ENCODE measurements around the gene ELMO1.

The ELMO1 gene

GRCh38 chr7:37462138-37462537 is 13.5 kb upstream of the ELMO1 start:
- DNase-seq, result no peak

DNA sequence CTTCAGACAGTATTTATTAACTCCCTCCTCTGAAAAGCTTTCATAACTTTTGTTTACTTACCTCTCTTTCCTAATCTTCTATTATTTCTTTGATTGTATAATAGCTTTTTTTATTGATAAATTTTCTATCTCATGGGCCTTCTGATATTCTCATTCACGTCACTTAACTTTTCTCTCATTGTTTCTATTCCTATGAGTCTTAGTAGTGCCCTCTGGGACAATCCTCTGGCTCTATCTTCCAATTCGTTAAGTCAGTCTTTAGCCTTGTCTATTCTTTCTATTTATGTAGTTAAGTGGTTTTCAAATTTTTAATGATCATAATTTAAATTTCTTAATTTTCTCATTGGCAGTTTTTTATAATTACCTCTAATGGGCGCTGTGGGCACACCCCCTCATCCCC is 6.4 kb upstream of the ELMO1 start:
- no peak for DNase-seq

DNA sequence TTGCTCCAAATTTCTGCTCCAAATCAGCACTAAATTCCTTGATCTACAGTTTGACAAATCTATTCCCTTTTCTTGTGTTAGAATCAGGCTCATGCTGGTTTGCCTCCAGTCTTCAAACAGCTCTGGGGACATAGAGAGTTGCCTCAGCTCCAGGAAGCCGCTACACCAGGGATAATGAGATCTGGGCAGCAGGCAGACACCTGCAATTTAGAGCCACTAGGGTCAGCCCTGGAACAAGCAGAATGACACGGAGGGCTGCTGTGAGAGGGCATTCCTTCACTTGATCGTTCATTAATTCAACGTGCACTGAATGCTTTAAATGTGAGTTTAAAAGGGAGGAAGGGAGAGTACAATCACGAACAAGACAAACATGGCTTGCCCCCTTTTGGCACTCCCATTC is 3.7 kb upstream of the ELMO1 start:
- DNase-seq, result no peak

GRCh38 chr7:37450035-37450434 is 1.4 kb upstream of the ELMO1 start:
- no peak for DNase-seq

DNA sequence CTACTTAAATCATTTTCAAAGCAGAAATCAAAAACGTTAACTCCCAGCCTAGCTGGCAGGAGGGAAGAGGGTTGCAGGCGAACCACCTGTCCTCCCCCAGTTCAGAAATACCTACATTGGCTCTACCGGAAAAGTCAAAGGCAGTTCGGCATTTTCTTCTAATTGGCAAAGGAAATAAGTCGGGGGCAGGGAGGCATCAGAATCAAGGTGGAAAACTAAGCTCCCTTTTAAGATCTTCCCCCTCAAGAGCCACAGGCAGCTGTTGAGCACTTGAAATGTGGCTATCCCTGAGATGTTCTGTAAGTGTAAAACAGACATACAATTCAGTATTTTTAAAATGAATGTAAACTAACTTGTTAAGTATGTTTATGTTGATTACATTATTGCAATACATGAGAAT is 957 bp upstream of the ELMO1 start:
- no peak for DNase-seq

DNA sequence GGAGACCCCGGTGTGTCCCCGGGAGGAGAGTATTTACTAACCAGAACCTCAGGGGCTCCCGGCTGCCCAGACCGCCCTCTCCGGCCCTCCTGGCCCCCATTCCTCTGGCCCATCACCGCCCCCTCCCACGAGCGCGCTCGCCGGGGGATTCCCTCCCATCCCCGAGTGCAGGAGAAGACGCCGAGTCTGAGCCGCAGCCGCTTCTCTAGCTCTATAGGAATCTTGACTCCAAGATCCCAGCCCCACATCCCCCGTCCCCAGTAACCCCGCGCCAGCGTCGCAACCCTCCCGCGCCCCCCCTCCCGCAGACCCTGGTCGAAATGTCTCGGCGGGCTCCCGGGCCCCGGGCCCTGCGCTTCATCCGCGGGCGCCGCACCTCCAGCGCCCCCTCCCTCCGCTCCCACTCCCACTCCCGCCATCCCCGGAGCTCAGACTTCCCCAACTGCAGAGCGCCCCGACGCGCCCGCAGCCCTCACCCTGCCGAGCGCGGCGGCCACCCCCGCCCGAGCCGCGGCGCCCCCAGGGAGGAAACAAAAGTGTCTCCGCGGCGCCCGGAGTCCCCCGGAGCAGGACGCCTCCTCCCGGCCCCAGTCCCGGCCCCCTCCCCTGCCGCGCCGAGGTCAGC is 541 bp downstream of the ELMO1 start:
- DNase-seq, result no peak

DNA sequence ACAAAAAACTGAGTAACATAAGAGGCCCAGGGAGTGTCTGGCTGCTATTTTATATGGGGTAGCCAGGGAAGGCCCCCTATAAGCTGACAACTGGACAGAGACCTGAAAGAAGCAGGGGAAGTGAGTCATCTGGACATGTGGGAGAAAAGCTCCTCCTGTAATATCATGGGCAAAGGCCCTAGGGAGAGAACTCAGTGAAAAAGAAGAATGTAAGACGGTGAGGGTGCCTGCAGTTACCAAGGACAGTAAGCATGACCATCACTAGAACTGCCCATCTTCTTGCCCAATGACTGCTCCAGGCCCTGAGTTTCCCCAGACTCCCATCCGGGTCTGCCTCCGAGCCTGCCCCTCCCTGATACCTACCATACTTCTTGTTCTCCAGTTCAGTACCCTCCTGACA is 2.3 kb downstream of the ELMO1 start:
- DNase-seq, result no peak

- DNase-seq, result no peak
These were observed 2.9 kb downstream of the ELMO1 start for GRCh38 chr7:37445790-37446189.

- DNase-seq, result no peak
These were observed 3.5 kb downstream of the ELMO1 start for GRCh38 chr7:37445064-37445723.

DNA sequence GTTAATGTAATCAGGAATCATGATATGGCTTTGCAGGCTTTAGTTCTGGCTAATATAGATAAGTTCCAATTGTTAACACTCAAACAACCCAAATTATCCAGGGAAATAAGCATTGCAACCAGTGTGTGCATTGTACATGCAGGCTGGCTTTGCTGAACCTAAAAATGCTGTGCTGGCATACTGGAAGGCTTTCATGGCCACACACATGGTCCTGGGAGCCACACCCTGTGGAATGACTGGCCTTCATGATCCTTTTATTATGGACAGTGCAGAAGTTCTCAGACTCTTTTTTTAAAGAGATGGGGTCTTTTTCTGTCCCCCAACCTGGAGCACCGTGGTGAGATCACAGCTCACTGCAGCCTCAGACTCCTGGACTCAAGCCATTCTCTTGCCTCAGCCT is 5.0 kb downstream of the ELMO1 start:
- no peak for DNase-seq

DNA sequence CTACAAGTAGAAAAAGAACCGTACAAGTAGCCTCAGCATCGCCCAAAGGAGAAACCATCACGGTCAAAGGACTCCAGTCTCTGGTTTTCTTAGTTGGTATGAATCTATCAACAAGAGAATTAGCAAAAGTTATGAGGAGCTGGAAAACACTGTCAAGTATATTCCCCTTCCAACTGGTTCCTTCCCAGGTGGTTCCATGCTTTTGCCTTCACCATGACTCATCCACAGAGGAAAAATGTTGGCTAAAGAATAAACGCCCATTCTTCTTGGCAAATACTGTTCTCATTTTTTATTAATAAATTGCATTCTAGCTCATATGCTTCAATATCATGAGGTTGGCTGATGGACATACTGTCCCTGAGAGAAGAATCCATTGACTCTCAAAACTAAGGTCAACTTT is 6.4 kb downstream of the ELMO1 start:
- DNase-seq, result no peak

GRCh38 chr7:37441816-37442215 is 6.8 kb downstream of the ELMO1 start:
- DNase-seq, result no peak

DNA sequence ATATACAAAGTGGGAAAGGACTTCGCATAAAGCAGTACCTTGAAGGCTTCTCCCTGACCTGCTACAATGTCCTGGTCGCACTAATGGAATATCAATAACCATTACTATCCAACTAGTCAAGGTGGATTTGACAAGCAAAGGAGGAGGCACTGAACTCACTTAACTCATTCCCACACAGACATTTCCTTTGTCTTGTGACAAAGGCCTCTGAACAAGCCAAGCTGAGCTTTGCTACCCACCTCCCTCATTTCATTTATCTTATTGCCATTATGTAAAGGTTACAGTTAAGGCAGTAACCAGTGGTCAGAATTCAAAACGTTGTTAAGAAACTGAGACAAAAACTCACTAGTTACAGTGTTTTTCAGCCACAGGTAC is 7.3 kb downstream of the ELMO1 start:
- DNase-seq, result no peak

- DNase-seq, result no peak
These were observed 7.8 kb downstream of the ELMO1 start for GRCh38 chr7:37440738-37441385.

- DNase-seq, result no peak
These were observed 9.0 kb downstream of the ELMO1 start for GRCh38 chr7:37439653-37440026.

GRCh38 chr7:37438906-37439652 is 9.6 kb downstream of the ELMO1 start:
- no peak for DNase-seq

GRCh38 chr7:37435156-37435855 is 13.4 kb downstream of the ELMO1 start:
- DNase-seq, result no peak

- no peak for DNase-seq
These were observed 14.1 kb downstream of the ELMO1 start for GRCh38 chr7:37434529-37434928.

DNA sequence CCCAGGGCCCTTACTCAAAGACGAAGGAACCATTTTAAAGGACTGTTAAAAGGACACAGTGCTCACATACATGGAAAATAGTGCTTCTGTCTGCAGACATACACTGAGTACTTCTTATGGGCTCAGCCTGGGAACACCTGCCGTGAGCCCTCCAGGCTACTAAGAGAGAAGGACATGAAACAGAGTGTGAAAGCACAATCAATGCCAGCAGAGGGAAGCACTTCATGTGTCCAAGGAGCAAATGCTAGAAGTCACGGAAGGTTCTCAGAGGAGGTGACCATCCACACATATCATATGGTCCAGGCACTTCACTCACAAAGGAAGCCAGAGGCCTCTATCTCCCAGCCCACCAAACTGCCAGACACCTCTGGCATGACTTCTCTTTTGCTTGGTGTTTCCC is 15.5 kb downstream of the ELMO1 start:
- no peak for DNase-seq

DNA sequence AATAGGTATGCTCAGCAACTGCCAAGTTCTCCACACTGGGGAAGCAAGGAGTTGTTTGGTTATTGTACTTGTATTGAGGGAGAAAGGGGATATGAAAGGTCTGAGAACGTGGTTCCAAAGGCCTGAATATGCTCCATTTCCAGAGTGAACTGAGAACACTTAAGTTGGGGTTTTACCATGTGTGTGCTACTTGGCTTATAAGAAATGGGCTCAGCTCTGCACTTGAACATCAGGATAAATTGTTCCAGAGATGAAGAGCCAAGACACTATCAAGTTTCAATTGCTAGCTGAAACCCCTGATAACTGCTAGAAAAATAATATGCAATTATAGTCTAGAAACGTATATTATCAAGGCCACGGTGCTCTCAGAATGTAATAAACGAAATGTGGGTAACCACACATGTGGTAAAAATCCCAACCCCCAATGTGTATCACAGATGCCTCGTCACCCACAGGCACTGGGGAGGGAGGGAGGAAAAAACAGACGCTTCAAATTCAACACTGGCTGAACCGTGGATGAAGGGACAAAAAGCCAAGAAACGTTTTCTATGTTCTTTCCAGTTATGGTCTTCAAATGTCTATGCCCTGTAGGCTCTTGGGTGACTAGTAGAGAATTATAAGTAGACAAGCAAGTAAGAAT is 16.3 kb downstream of the ELMO1 start:
- DNase-seq, result no peak

DNA sequence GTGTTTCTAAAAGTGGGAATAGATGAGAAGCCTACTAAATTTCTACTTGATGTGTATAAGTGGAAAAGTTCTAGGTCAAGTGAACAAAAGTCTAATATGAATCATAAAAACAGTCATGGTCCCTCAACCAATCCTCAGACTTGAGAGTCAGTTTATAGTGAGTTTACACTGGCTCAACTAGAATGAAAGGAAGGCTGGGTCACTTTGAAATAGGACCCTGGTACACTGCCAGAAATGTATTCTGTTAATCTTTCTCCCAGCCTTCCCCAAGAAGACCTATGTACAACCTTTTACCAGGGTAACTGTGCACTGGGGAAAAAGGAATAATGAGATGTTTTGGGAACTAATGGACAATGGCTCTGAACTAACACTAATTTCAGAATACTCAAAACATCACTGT is 17.3 kb downstream of the ELMO1 start:
- DNase-seq, result no peak

- no peak for DNase-seq
These were observed 18.0 kb downstream of the ELMO1 start for GRCh38 chr7:37430640-37431039.

DNA sequence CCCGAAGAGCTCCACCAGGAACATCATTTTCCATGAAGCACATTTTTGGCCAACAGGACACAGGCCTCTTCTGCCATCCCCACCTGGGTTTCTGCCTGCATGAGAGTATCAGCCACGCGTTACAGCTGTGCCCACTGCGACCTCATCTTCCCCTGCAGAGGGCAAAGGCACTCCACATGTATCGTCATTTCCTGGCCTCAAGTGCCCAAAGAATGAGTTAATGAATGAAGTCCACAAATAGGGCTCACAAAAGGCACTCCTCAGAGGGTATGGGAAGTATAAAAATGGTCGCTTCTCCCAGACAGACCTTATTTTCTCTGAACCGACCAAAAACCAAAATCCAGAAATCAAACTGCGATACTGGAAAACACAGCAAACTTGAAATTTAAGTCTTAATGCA is 18.5 kb downstream of the ELMO1 start:
- DNase-seq, result no peak
